Measurements from ENCODE around the gene TMEM120B. TPM values are rescaled to one million over a fixed set of nuclear protein-coding genes. Genes with fewer than 3 reads are reported as not detected.

TMEM120B gene
- total RNA-seq, 4 donors from 2014 or later: 1.9 to 19.9 (median 4.5) TPM

DNA sequence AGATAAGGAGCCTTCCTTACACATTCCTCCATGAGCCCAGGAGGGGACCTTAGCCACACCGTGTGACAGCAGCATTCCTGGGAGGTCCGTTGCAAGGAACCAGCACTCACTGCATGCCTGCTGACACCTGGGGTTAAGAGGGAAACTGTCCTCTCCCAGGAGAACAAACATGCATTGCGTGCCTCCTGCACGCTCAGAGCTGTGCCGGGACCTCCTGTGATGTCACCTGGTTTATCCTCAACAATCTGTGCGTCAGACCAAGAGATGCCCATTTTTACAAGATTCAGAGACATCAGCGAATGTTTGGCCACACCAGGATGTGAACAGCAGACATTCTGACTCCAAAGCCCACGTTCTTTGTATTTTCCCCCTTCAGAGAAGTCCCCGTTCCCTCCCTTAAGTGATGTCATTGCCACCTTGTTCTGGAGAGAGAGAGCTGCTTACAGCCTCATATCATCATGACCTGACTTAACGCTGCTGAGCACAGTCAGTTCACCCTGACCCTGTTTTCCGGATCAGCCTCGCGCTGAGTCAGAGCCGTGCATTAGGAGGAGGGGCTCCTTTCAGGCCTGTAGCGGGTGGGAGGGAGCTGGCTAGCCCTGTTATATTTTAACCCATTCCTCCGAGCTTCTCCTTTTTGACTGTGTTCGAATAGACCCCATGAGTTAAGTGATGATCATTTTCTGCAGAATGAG is 36.2 kb downstream of the TMEM120B start:
- Histone ChIP-seq H3K36me3 (no peaks in the 10 kb centered on the region), H3K27me3 (no peaks in the 10 kb centered on the region), H3K4me3 (no peak overlapping the region), H3K9me3 (no peaks in the 10 kb centered on the region), H3K4me1 (peaks cover 0 to 2% (median under 1%) of the 10 kb centered on the region in 4 donors), H3K27ac (no peak overlapping the region)
- TF ChIP-seq, protein P1, sequence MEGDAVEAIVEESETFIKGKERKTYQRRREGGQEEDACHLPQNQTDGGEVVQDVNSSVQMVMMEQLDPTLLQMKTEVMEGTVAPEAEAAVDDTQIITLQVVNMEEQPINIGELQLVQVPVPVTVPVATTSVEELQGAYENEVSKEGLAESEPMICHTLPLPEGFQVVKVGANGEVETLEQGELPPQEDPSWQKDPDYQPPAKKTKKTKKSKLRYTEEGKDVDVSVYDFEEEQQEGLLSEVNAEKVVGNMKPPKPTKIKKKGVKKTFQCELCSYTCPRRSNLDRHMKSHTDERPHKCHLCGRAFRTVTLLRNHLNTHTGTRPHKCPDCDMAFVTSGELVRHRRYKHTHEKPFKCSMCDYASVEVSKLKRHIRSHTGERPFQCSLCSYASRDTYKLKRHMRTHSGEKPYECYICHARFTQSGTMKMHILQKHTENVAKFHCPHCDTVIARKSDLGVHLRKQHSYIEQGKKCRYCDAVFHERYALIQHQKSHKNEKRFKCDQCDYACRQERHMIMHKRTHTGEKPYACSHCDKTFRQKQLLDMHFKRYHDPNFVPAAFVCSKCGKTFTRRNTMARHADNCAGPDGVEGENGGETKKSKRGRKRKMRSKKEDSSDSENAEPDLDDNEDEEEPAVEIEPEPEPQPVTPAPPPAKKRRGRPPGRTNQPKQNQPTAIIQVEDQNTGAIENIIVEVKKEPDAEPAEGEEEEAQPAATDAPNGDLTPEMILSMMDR (IDR thresholded peaks at IDR 0.05): no peak
- no peak for TF ChIP-seq EP300 (IDR thresholded peaks at IDR 0.05; ENCODE audit: low read depth)
- TF ChIP-seq POLR2A (IDR thresholded peaks at IDR 0.05): no peak
- TF ChIP-seq POLR2AphosphoS5 (IDR thresholded peaks at IDR 0.05): no peak
- intact Hi-C loops (cut with DNase I; ENCODE audit: low total_unique reads): no loop called here
- in situ Hi-C loops (cut with MboI; ENCODE audit: low pct_ligation_motif_present in 1 of 4, low pct_unique_long_range_greater_than_20kb in 1 of 4, low sequenced_read_pairs in 3 of 4): no loop called here
- no peak for DNase-seq
- WGBS, 2 donors (ENCODE audit: low coverage in 1 of 2): 72% methylated on average over 17 of the region's 17 CpGs; no CpG with 5 or more reads in 1 of the 2 donors

DNA sequence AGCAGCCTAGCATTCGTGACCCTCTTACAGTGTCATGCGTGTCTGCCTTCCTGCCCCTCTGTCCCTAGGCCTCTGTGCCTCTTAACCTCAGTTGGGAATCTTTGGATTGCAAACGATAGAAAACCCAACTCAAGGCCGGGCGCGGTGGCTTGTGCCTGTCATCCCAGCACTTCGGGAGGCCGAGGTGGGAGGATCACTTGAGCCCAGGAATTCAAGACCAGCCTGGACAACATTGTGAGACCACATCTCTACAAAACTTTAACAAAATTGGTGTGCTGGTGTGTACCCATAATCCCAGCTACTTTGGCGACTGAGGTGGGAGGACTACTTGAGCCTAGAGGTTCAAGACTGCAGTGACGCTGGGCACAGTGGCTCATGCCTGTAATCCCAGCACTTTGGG is 36.7 kb downstream of the TMEM120B start:
- in situ Hi-C loops (cut with MboI; ENCODE audit: low pct_ligation_motif_present in 1 of 4, low pct_unique_long_range_greater_than_20kb in 1 of 4, low sequenced_read_pairs in 3 of 4): no loop called here
- no peak for DNase-seq
- Histone ChIP-seq H3K9me3 (no peaks in the 10 kb centered on the region), H3K4me1 (peaks cover 0 to 6% (median 2%) of the 10 kb centered on the region in 4 donors), H3K27me3 (no peaks in the 10 kb centered on the region), H3K4me3 (no peak overlapping the region), H3K27ac (no peak overlapping the region), H3K36me3 (no peaks in the 10 kb centered on the region)
- WGBS, 2 donors (ENCODE audit: low coverage in 1 of 2): 95 to 100% methylated on average over 1 to 10 of the region's 10 CpGs
- no peak for TF ChIP-seq EP300 (IDR thresholded peaks at IDR 0.05; ENCODE audit: low read depth)
- no peak for TF ChIP-seq POLR2A (IDR thresholded peaks at IDR 0.05)
- intact Hi-C loops (cut with DNase I; ENCODE audit: low total_unique reads): no loop called here

GRCh38 chr12:121750507-121750955 is 38.0 kb downstream of the TMEM120B start:
- DNase-seq: no peak
- in situ Hi-C loops (cut with MboI; ENCODE audit: low pct_ligation_motif_present in 1 of 4, low pct_unique_long_range_greater_than_20kb in 1 of 4, low sequenced_read_pairs in 3 of 4): no loop called here
- Histone ChIP-seq H3K4me3 (no peak overlapping the region), H3K36me3 (no peaks in the 10 kb centered on the region), H3K27me3 (no peaks in the 10 kb centered on the region), H3K4me1 (peaks cover 0 to 6% (median 2%) of the 10 kb centered on the region in 4 donors), H3K9me3 (no peaks in the 10 kb centered on the region), H3K27ac (no peak overlapping the region)
- 39% methylated on average over 1 of the region's 1 CpG; no CpG with 5 or more reads in 1 of the 2 donors for WGBS, 2 donors (ENCODE audit: low coverage in 1 of 2)
- TF ChIP-seq, protein P1 (IDR thresholded peaks at IDR 0.05): no peak
- TF ChIP-seq POLR2AphosphoS5 (IDR thresholded peaks at IDR 0.05) (no peak), EP300 (IDR thresholded peaks at IDR 0.05; ENCODE audit: low read depth) (no peak), POLR2A (IDR thresholded peaks at IDR 0.05) (no peak)
- intact Hi-C loops (cut with DNase I; ENCODE audit: low total_unique reads): no loop called here

- H3K9me3 ChIP-seq: no peaks in the 10 kb centered on the region
- in situ Hi-C loops (cut with MboI; ENCODE audit: low pct_ligation_motif_present in 1 of 4, low pct_unique_long_range_greater_than_20kb in 1 of 4, low sequenced_read_pairs in 3 of 4) (no loop called here), intact Hi-C loops (cut with DNase I; ENCODE audit: low total_unique reads) (no loop called here)
- no peak overlapping the region for H3K4me3 ChIP-seq
- H3K27me3 ChIP-seq: no peaks in the 10 kb centered on the region
- no peak for DNase-seq
- TF ChIP-seq, protein P1 (IDR thresholded peaks at IDR 0.05): no peak
- no peak for TF ChIP-seq EP300 (IDR thresholded peaks at IDR 0.05; ENCODE audit: low read depth)
- no peak for TF ChIP-seq POLR2AphosphoS5 (IDR thresholded peaks at IDR 0.05)
- no peak for TF ChIP-seq POLR2A (IDR thresholded peaks at IDR 0.05)
- WGBS, 2 donors (ENCODE audit: low coverage in 1 of 2): 83 to 94% methylated on average over 1 of the region's 1 CpG
- H3K36me3 ChIP-seq: no peaks in the 10 kb centered on the region
- H3K4me1 ChIP-seq: peaks cover 0 to 6% (median 2%) of the 10 kb centered on the region in 4 donors
- H3K27ac ChIP-seq: no peak overlapping the region
These were observed 38.5 kb downstream of the TMEM120B start for GRCh38 chr12:121751034-121751433.

Data from transverse colon (tissue), 4 donors.